Activated naive CD8-positive, alpha-beta T cell treated with anti-CD3 and anti-CD28 coated beads, Interleukin-2, amount 50 U/mL, for 16 hours (primary cell): ENCODE measurements around the gene LRRFIP1.

Experiments
- DNase-seq: peaks from one replicate; pipeline ENCODE4 v3.0.0-alpha.2; 2020; ENCODE audit warnings: low read depth, low spot score

LRRFIP1 gene

GRCh38 chr2:237639052-237639835 is 11.9 kb downstream of the LRRFIP1 start:
- DNase-seq = no peak

- no peak for DNase-seq
Measured at GRCh38 chr2:237639836-237640220, 12.4 kb downstream of the LRRFIP1 start.

- no peak for DNase-seq
Measured at GRCh38 chr2:237640493-237640998, 13.2 kb downstream of the LRRFIP1 start.

- DNase-seq = no peak
Measured at GRCh38 chr2:237642038-237642734, 14.8 kb downstream of the LRRFIP1 start.

DNA sequence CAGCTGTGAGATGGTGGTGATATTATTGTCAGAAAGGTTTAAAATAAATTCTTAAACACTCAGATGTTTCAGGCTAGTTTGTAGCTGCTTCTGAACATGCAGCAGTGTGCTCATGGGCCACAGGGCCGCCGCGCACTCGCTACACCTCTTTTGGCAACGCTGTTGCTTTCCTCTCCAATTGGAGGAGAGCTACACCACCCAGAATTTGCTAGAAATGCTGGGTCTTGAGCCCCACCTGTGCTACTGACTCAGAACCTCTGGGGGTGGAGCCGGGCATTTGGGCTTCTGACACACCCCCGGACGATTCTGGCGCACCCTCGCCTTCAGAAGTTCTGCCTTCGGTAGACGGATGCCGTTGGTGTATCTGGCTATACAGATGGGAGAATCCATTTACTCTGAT is 15.7 kb downstream of the LRRFIP1 start:
- no peak for DNase-seq

DNA sequence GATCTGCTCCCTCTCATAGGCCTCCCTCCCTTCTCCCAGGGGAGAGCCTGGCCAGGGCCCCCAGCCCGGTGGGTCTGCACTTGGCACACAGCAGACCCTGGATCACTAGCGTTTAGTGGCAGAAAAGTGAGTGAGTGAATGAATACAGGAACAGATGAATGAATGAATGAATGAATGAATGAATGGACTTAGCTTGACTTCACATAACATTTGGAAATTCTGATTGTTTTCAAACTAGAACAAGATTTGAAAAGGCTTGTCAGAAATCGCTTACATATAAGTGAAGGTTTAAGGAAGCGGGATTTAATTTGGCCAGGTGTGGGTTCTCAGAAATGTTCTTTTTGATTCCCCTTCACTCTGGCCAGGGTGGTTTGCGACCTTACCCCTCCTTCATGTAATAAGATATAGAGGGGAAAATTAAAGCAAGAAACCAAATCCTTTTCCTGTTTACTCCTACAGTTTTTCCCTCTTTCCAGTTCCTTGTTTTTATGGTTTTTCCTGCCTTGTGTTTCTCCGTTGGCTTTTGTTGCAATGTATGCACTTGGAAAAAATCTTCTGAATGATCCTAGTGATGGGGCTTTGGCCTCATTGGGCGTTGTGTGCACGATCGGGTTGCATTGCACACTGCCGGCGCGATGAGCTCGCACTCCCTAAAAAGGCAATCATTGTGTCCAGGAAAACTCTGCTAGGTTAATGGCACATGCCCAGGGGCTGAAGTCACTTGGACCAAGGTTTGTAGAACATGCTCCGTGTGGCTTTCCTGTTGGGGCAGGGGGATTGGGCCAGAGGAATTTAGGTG is 16.4 kb downstream of the LRRFIP1 start:
- no peak for DNase-seq

- DNase-seq = no peak
Measured at GRCh38 chr2:237644381-237644703, 17.0 kb downstream of the LRRFIP1 start.

DNA sequence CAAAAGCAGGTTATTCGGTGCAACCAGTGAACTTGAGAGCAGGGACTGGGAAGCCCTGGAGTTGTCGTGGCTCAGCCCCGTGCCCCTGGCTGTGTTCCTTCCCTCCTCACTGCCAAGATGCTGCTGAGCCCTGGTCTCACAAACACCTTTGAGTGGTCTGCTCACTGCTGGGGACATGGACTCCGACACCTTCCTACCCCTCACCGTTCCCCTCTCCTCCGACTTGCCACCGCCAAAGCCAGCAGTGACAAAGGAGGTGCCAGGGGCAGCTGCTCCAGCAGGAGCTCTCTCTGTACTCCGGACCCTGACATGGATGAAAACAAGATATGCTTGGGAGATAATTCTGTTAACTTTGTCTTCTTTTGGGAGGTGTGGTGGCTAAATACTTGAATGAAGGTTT is 17.9 kb downstream of the LRRFIP1 start:
- no peak for DNase-seq

- DNase-seq = no peak
Measured at GRCh38 chr2:237647176-237648015, 20.0 kb downstream of the LRRFIP1 start.

DNA sequence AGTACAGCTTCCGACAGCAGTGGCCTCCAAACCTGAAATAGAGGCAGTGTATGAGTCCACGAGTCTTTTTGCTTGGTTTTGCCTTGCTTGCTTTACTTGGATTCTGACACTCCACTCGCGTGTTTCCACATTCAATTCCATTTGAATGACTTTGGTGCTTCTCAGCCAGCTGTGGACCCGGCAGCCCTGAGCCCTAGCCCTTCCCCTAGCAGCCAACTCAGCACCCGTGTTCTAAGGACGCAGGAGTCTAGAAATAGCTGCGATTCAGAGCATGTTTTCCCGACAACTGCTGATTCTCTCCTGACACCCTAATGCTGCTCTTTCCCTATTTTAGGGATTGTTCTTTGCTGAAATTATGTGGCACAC is 20.6 kb downstream of the LRRFIP1 start:
- DNase-seq = no peak

GRCh38 chr2:237649541-237650454 is 22.4 kb downstream of the LRRFIP1 start:
- DNase-seq = no peak

DNA sequence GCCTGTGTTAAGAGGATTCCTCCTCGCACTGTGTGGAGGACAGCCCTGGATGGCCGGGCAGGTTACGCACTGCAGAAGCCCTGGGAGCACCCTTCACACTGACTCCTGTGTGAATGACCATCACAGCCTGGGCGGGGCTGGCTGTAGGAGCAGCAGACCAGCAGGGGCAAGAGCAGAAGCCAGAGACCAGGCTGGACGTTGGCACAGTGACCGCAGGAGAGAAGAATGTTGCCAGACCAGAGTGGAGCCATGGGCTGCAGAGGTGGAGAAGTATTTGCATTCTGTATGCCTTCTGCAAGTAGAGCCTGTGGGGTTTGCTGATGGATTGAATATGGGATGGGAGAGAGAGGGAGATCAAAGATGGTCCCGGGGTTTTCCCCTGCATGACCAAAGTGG is 23.1 kb downstream of the LRRFIP1 start:
- DNase-seq = no peak

- no peak for DNase-seq
Measured at GRCh38 chr2:237651761-237652160, 24.4 kb downstream of the LRRFIP1 start.

DNA sequence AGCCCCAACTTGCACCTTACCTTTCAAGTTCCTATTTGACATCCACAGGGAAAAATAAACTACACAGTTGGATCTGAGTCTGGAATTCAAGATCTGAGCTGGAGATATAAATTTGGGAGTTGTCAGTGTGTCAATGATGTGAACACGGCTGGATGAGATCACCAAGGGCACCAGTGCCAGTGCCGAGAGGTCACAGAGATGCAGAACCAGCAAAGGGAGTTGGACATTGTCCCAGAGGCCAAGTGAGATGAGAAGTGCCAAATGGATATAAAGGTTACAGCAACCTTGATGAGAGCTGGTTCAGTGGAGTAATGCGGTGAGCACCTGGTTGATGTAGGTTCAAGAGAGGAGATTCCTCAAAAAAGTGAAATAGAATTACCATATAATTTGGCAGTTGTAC is 24.8 kb downstream of the LRRFIP1 start:
- no peak for DNase-seq

- DNase-seq = no peak
Measured at GRCh38 chr2:237652854-237653253, 25.5 kb downstream of the LRRFIP1 start.

- no peak for DNase-seq
Measured at GRCh38 chr2:237653776-237654558, 26.6 kb downstream of the LRRFIP1 start.

GRCh38 chr2:237657063-237657462 is 29.7 kb downstream of the LRRFIP1 start:
- no peak for DNase-seq

- DNase-seq = no peak
Measured at GRCh38 chr2:237660381-237660900, 33.1 kb downstream of the LRRFIP1 start.

- no peak for DNase-seq
Measured at GRCh38 chr2:237661270-237661669, 33.9 kb downstream of the LRRFIP1 start.
